ENCODE measurements around the gene TDRD9. TPM values are rescaled to one million over a fixed set of nuclear protein-coding genes. Genes with fewer than 3 reads are reported as not detected.

Gene TDRD9
- total RNA-seq, 4 donors from 2014 or later = 2.0 to 3.2 (median 2.6) TPM

GRCh38 chr14:103891667-103892215 lies 36.5 kb upstream of the TDRD9 start:
- no peak for DNase-seq (ENCODE audit: extremely low spot score)
- TF ChIP-seq, protein P1, sequence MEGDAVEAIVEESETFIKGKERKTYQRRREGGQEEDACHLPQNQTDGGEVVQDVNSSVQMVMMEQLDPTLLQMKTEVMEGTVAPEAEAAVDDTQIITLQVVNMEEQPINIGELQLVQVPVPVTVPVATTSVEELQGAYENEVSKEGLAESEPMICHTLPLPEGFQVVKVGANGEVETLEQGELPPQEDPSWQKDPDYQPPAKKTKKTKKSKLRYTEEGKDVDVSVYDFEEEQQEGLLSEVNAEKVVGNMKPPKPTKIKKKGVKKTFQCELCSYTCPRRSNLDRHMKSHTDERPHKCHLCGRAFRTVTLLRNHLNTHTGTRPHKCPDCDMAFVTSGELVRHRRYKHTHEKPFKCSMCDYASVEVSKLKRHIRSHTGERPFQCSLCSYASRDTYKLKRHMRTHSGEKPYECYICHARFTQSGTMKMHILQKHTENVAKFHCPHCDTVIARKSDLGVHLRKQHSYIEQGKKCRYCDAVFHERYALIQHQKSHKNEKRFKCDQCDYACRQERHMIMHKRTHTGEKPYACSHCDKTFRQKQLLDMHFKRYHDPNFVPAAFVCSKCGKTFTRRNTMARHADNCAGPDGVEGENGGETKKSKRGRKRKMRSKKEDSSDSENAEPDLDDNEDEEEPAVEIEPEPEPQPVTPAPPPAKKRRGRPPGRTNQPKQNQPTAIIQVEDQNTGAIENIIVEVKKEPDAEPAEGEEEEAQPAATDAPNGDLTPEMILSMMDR (IDR thresholded peaks at IDR 0.05) = no peak
- H3K4me3 ChIP-seq = no peak overlapping the region
- no peaks in the 10 kb centered on the region for H3K36me3 ChIP-seq
- no peak overlapping the region for H3K27ac ChIP-seq (replicated peaks in 1 of 4)
- H3K9me3 ChIP-seq = no peaks in the 10 kb centered on the region
- intact Hi-C loops (cut with DNase I) = no loop called here
- H3K27me3 ChIP-seq = no peaks in the 10 kb centered on the region
- peaks cover 9 to 18% (median 13%) of the 10 kb centered on the region in 4 donors for H3K4me1 ChIP-seq
- WGBS = 94% methylated on average over 13 of the region's 15 CpGs

- no peak for DNase-seq (ENCODE audit: extremely low spot score)
- Histone ChIP-seq H3K27me3 (no peaks in the 10 kb centered on the region), H3K4me1 (peaks cover 9 to 18% (median 15%) of the 10 kb centered on the region in 4 donors), H3K4me3 (no peak overlapping the region), H3K9me3 (no peaks in the 10 kb centered on the region), H3K27ac (replicated peaks in 1 of 4) (no peak overlapping the region), H3K36me3 (no peaks in the 10 kb centered on the region)
- intact Hi-C loops (cut with DNase I) = no loop called here
- 92% methylated on average over 6 of the region's 8 CpGs for WGBS
- TF ChIP-seq, protein P1 (IDR thresholded peaks at IDR 0.05) = no peak
Observed at GRCh38 chr14:103892247-103892646, 36.0 kb upstream of the TDRD9 start.

- DNase-seq (ENCODE audit: extremely low spot score) = no peak
Observed at GRCh38 chr14:103894034-103894722, 34.1 kb upstream of the TDRD9 start.

GRCh38 chr14:103894723-103895059 lies 33.6 kb upstream of the TDRD9 start:
- Histone ChIP-seq H3K4me3 (no peak overlapping the region), H3K9me3 (no peaks in the 10 kb centered on the region), H3K27me3 (no peaks in the 10 kb centered on the region), H3K36me3 (no peaks in the 10 kb centered on the region), H3K4me1 (peaks cover 4 to 19% (median 14%) of the 10 kb centered on the region in 4 donors), H3K27ac (replicated peaks in 1 of 4) (no peak overlapping the region)
- 92% methylated on average over 6 of the region's 7 CpGs for WGBS
- TF ChIP-seq, protein P1 (IDR thresholded peaks at IDR 0.05) = no peak
- no peak for TF ChIP-seq POLR2A (IDR thresholded peaks at IDR 0.05; ENCODE audit: low read depth)
- no peak for TF ChIP-seq POLR2AphosphoS5 (IDR thresholded peaks at IDR 0.05)
- TF ChIP-seq EP300 (IDR thresholded peaks at IDR 0.05) = no peak
- intact Hi-C loops (cut with DNase I) = no loop called here
- DNase-seq (ENCODE audit: extremely low spot score) = no peak

More at GRCh38 chr14:103894034-103894722, 34.1 kb upstream of the TDRD9 start:
- H3K9me3 ChIP-seq = no peaks in the 10 kb centered on the region
- no peaks in the 10 kb centered on the region for H3K36me3 ChIP-seq
- no peak overlapping the region for H3K4me3 ChIP-seq
- H3K27me3 ChIP-seq = no peaks in the 10 kb centered on the region
- 68% methylated on average over 6 of the region's 26 CpGs for WGBS
- peaks cover 9 to 19% (median 17%) of the 10 kb centered on the region in 4 donors for H3K4me1 ChIP-seq
- no peak overlapping the region for H3K27ac ChIP-seq (replicated peaks in 1 of 4)
- intact Hi-C loops (cut with DNase I) = no loop called here
- TF ChIP-seq POLR2A (IDR thresholded peaks at IDR 0.05; ENCODE audit: low read depth) (no peak), EP300 (IDR thresholded peaks at IDR 0.05) (no peak), POLR2AphosphoS5 (IDR thresholded peaks at IDR 0.05) (no peak)
- TF ChIP-seq, protein P1 (IDR thresholded peaks at IDR 0.05) = no peak

DNA sequence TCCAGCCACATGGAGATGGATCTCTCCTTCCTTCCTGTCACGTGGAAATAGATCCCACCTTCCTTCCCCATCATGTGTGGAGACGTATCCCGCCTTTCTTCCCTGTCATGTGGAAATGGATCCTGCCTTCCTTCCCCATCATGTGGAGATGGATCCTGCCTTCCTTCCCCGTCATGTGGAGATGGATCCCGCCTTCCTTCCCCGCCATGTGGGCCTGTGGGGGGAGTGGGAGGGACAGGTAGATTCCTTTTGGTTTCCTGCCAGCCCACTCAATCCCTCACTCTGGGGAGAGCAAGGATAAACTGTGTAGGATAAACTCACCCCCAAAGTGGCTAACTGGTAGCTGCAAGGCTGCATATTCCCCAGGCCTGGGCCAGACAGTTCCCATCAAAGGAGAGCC lies 31.7 kb upstream of the TDRD9 start:
- Histone ChIP-seq H3K4me3 (no peak overlapping the region), H3K27ac (replicated peaks in 1 of 4) (no peak overlapping the region), H3K9me3 (no peaks in the 10 kb centered on the region), H3K36me3 (no peaks in the 10 kb centered on the region), H3K4me1 (peaks cover 0 to 16% (median 3%) of the 10 kb centered on the region in 4 donors), H3K27me3 (no peaks in the 10 kb centered on the region)
- no peak for TF ChIP-seq POLR2AphosphoS5 (IDR thresholded peaks at IDR 0.05)
- TF ChIP-seq, protein P1 (IDR thresholded peaks at IDR 0.05) = no peak
- no peak for TF ChIP-seq EP300 (IDR thresholded peaks at IDR 0.05)
- no peak for TF ChIP-seq POLR2A (IDR thresholded peaks at IDR 0.05; ENCODE audit: low read depth)
- no peak for DNase-seq (ENCODE audit: extremely low spot score)
- 72% methylated on average over 6 of the region's 6 CpGs for WGBS
- intact Hi-C loops (cut with DNase I) = no loop called here

Measured in esophagus muscularis mucosa (tissue), 4 donors.